Mucosa of descending colon (tissue), 3 donors: Measurements from ENCODE around the gene IGDCC3. TPM values are rescaled to one million over a fixed set of nuclear protein-coding genes. Genes with fewer than 3 reads are reported as not detected.

Experiments used
- ATAC-seq: fragments of 200-7000 bp; cut with Tn5 transposase; one replicate; pipeline ENCODE4 v1.9.1; 2020; ENCODE audit warnings: mild to moderate bottlenecking, moderate library complexity
- DNase-seq, 3 donors: peaks; one replicate each; pipeline ENCODE4 v3.0.0-alpha.2; 2020
- H3K36me3 ChIP-seq: fragments of 200-600 bp; one replicate; pipeline ENCODE4 v1.8.0; 2021; ENCODE audit warnings: low read depth, mild to moderate bottlenecking
- H3K4me1 ChIP-seq: fragments of 200-600 bp; one replicate; pipeline ENCODE4 v1.8.0; 2021; ENCODE audit warnings: low read depth, mild to moderate bottlenecking
- H3K4me3 ChIP-seq: fragments of 200-600 bp; one replicate; pipeline ENCODE4 v1.8.0; 2021; ENCODE audit warnings: mild to moderate bottlenecking
- H3K9me3 ChIP-seq: fragments of 200-600 bp; one replicate; pipeline ENCODE4 v1.8.0; 2021; ENCODE audit warnings: mild to moderate bottlenecking
- intact Hi-C, 2 donors: fragments of 100-400 bp; cut with DNase I in 1 of 2; cut with micrococcal nuclease in 1 of 2; formaldehyde crosslinking; loops; one replicate each; pipeline versions ENCODE4 v1.11.0 to v1.11.1; 2022; cut with DNase I, micrococcal nuclease
- total RNA-seq, 3 donors: library from RNA; stranded (reverse); fragmentation: NEBNext Ultra II Directional in 2 of 3; extraction: Animal tissue kit (Norgen Biotek cat#: 25700) in 2 of 3; gene quantifications; one replicate each; pipeline versions ENCODE4 v1.2.1 to v1.2.4, GENCODE V29; 2021 to 2023
- TF ChIP-seq, protein P1 (sequence below): fragments of 200-600 bp; IDR thresholded peaks from one replicate; pipeline ENCODE4 v1.8.0; 2022; ENCODE audit warnings: antibody characterized with exemption, mild to moderate bottlenecking
- donor health status: DM: no; HTN: no; CAD: no; lungs with moderate emphysema.
- donor health status: DM: no; HTN: no; CAD: no.
- donor health status: DM: no; HTN: yes; CAD: no.

IGDCC3 gene
- total RNA-seq, 3 donors from 2014 or later = 0.51 TPM; not detected in 2

DNA sequence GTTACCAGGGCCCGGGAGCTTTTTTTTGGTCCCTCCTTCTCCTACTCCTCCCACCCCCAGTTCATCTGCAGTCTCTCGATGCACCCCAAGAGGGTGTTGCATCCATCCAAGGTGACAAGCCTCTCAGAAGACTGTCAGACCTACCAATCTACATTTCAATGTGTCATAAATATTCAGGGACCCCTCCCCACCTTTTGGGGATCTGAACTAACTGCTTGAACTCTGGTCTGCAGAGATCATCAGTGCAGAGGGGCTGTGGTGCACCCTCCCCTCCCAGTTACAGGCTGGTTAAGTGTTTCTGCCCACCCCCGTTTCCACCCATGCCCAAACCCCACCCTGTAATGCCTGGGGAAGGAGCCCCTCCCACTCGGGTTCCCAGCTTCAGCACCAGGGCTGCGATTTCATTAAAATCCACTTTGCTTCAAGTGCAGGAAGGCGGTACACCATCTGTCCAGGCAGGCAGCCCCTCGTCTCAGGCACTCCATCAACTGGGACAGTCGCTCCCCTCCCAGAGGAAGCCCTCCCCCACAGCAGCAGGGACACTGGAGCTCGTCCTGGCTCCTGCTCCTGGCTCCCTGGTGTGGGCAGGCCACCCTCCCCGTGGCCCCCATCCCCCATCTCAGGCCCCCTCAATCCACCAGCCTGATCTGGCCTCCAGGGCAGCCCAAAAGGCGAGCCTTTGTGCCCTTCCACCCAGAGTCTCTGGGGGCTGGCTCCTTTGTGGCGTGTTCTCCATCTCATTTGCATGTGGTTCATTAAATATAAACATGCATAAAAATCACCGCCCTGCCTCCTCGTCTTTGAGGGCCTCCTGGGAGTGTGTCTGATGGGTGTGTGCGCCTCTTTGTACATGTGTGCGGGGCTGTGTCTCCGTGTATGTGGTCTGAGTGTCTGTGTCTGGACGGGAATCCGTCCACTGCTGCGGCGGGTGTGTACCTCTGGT is 41.0 kb downstream of the IGDCC3 start:
- TF ChIP-seq, protein P1, sequence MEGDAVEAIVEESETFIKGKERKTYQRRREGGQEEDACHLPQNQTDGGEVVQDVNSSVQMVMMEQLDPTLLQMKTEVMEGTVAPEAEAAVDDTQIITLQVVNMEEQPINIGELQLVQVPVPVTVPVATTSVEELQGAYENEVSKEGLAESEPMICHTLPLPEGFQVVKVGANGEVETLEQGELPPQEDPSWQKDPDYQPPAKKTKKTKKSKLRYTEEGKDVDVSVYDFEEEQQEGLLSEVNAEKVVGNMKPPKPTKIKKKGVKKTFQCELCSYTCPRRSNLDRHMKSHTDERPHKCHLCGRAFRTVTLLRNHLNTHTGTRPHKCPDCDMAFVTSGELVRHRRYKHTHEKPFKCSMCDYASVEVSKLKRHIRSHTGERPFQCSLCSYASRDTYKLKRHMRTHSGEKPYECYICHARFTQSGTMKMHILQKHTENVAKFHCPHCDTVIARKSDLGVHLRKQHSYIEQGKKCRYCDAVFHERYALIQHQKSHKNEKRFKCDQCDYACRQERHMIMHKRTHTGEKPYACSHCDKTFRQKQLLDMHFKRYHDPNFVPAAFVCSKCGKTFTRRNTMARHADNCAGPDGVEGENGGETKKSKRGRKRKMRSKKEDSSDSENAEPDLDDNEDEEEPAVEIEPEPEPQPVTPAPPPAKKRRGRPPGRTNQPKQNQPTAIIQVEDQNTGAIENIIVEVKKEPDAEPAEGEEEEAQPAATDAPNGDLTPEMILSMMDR = no peak
- Histone ChIP-seq H3K4me1 (peaks cover 20% of the 10 kb centered on the region), H3K4me3 (no peak overlapping the region), H3K36me3 (no peaks in the 10 kb centered on the region), H3K9me3 (no peaks in the 10 kb centered on the region)
- intact Hi-C loops = no loop called here
- no peak for DNase-seq
- ATAC-seq = no peak

DNA sequence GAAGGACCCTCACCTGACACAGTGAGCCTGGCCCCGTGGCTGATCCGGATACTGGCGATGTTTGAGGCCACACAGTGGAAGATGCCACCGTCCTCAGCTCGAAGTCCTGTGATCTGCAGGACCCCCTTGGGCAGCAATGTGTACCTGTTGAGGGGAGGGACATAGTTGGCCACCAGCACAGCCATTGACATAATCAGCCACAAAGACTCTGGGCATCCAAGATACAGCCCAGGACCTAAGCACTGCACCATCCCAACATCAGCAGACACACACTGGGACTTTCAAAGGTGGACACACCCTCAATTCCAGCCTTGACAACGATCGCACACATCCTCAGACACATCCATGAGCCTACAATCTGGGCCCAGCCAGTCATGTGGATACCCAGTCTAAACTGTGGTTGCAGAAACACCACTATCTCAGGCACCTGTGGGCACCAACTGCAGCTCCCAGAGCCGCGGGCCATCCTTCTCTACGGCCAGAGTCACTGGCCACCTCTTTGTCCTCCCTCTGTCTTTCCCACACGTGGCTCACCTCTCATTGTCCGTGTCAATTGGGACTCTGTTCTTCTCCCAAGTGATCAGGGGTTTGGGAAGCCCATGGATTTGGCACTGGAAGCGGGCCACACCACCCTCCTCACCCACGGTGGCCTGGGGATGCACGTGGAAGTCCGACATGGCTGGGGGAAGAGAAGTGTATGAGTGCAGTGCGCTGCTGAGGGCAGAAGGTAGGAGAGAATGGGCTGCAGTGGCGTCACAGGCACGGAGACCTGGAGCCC is 42.3 kb downstream of the IGDCC3 start:
- DNase-seq (no peak), ATAC-seq (no peak)
- H3K4me1 ChIP-seq = peaks cover 20% of the 10 kb centered on the region
- no peaks in the 10 kb centered on the region for H3K9me3 ChIP-seq
- no peaks in the 10 kb centered on the region for H3K36me3 ChIP-seq
- no peak overlapping the region for H3K4me3 ChIP-seq
- intact Hi-C loops = no loop called here
- TF ChIP-seq, protein P1 = no peak

DNA sequence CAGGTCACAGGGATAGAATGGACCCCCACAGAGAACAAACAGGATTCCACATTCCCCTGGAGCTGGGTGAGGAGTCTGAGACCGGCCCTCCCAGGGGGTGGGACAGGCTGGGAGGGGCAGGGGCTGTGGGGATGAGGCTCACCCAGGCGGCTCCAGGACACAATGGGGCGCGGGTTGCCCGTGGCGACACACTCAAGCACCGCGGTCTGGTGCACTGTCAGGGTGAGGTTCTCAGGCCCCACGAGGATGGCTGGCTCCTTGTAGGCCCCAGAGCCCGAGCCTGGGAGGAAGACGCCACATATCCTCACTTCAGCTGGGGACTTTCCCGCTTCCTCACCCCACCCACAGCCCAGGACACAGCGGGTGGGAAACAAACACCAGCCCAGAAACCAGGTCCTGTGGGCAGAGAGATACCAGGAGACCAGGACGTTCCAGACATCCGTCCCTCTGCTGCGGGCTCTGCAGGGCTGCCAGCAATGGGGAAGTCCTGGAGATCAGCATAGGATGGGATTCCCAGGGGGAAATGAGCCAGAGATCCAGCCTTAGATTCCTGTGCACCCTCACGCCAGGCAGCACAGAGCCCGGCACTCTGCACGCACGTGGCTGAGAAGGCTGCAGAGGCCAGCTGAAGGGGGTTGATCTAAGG is 43.1 kb downstream of the IGDCC3 start:
- intact Hi-C loops = no loop called here
- peaks cover 15% of the 10 kb centered on the region for H3K4me1 ChIP-seq
- no peak overlapping the region for H3K4me3 ChIP-seq

DNA sequence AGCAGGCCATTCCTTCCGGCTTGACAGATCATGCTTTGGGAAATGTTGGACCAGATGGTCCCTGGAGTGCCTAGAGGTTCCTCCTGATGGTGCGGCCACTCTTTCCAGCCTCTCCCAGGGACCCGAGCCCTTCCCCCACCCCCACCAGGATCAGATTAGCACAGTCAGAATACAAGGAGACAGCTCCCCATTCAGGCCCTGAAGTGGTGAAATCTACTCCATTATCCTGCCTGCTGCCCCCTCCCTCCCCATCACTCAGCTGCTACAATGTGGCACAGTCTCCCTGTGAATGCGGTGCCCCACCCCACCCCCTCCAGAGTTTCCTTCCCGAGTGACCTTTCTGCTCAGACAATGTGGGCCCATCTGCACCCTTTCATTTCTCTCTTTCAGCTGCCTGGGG is 43.9 kb downstream of the IGDCC3 start:
- DNase-seq (peak in 1 of 3 donors; percentile 9), ATAC-seq (no peak)
- H3K4me3 ChIP-seq = no peak overlapping the region
- no peaks in the 10 kb centered on the region for H3K36me3 ChIP-seq
- H3K9me3 ChIP-seq = no peaks in the 10 kb centered on the region
- peaks cover 10% of the 10 kb centered on the region for H3K4me1 ChIP-seq
- TF ChIP-seq, protein P1 = no peak
- intact Hi-C loops = no loop called here

More for the DNA sequence above, 43.1 kb downstream of the IGDCC3 start:
- no peak for DNase-seq
- no peaks in the 10 kb centered on the region for H3K9me3 ChIP-seq
- ATAC-seq = no peak
- TF ChIP-seq, protein P1 = no peak
- H3K36me3 ChIP-seq = no peaks in the 10 kb centered on the region

DNA sequence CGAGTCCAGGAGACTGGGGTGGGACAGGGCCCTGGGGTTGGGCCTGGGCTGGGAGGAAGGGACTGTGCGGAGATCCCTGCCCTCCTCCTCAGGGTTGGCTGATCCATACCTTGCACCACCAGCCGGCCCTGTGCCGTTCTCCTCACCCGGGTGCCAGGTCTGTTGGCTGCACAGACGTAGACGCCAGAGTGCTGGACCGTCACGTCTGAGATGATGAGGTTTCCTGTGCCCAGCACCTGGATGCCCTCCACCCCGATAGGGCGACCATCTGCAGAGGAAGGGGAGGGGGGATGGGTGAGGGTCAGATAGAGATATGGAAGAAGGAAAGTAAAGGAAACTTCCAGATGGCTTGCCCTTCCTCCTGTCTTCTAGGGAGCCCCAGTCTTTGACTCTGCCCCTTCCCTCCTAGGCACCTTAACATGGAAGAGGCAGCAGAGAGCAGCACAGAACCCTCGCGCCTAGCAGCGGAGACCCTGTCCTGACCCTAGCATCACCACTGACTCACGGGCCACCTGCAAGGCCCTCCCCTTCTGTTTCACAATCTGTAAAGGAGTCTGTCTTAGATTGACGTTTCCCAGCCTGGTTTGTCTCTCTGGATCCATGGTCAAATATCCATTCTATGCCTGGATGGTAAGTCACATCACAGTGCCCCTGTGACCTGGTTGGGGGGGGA is 44.5 kb downstream of the IGDCC3 start:
- no peak for ATAC-seq
- TF ChIP-seq, protein P1 = no peak

More for the DNA sequence above, 44.5 kb downstream of the IGDCC3 start:
- peak in 1 of 3 donors; percentile 25 for DNase-seq
- Histone ChIP-seq H3K4me1 (peaks cover 4% of the 10 kb centered on the region), H3K36me3 (no peaks in the 10 kb centered on the region), H3K9me3 (no peaks in the 10 kb centered on the region), H3K4me3 (no peak overlapping the region)
- intact Hi-C loops = no loop called here
